Measurements from ENCODE around the gene VPS51. TPM values are rescaled to one million over a fixed set of nuclear protein-coding genes. Genes with fewer than 3 reads are reported as not detected.

Gene VPS51
- total and polyA plus RNA-seq, 2 of the 13 experiments (the other 11 are each of a cell fraction or from before 2014, with no cell fraction given), result 76.3 to 90.6 TPM

DNA sequence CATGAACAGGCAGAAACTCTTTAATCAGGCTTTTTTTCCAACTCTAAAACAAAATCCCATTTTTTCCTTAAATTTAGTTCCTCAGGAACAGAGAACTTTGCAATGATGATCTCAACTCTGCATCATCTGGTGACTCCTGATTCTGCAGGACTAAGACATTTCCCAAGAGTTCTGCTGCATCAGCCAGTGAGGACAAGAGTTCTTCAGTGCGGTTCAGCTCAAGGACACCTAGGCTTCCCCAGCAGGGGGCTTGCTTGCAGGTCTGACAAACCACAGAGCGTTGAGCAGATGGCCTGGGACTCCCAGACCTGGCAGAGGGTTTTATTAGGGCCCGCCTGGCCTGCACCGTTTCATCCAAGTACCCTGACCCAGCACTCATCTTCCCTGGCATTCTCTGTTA lies 18.6 kb upstream of the VPS51 start:
- no peak overlapping the region for H3K9ac ChIP-seq (ENCODE audit: insufficient read depth, low read depth, low read length)
- H3K27me3 ChIP-seq (ENCODE audit: control insufficient read depth in 1 of 2, insufficient read depth in 2 of 2, low read length in 2 of 2), result no peaks in the 10 kb centered on the region
- H3K4me1 ChIP-seq (ENCODE audit: insufficient read depth, low read length), result peaks cover 32% of the 10 kb centered on the region
- WGBS (ENCODE audit: low lambda C conversion rate), result 100% methylated on average over 2 of the region's 4 CpGs
- peaks cover 11 to 27% of the 10 kb centered on the region in 2 experiments for H3K36me3 ChIP-seq (replicated peaks in 1 of 2; ENCODE audit: control insufficient read depth in 1 of 2, insufficient read depth in 2 of 2, low read length in 2 of 2)
- H3K9me3 ChIP-seq (ENCODE audit: low read length), result no peaks in the 10 kb centered on the region
- no peak overlapping the region for H3K27ac ChIP-seq (ENCODE audit: extremely low read length, insufficient read depth, low read length)
- peak; percentile 26; the same call in 2 of the 3 replicates for ATAC-seq
- H2AFZ ChIP-seq (ENCODE audit: low read length), result no peak overlapping the region
- intact Hi-C loops (cut with micrococcal nuclease; ENCODE audit: unreplicated experiment), result loop anchor here (5.0 kb wide), 1 partner anchor 50 kb away; the partner anchor contains the start of gene SNX15
- H3K79me2 ChIP-seq (ENCODE audit: insufficient read depth, low read length), result peaks cover 15% of the 10 kb centered on the region
- in situ Hi-C loops (cut with HindIII; ENCODE audit: extremely low pct_ligation_motif_present, low pct_unique_long_range_greater_than_20kb), result no loop called here
- POLR2A ChIA-PET, result no interaction called here
- FAIRE-seq, result no peak
- no peak overlapping the region for H3K4me2 ChIP-seq (ENCODE audit: low read depth, low read length)
- H3K4me3 ChIP-seq (replicated peaks in 1 of 3; ENCODE audit: insufficient read depth in 1 of 3, low read depth in 2 of 3, low read length in 3 of 3), result no peak overlapping the region
- CTCF ChIA-PET (ENCODE audit: low intra/inter-chr PET ratio, low total read pairs), result interaction anchor here (0.9 to 2.3 kb wide), 2 partner anchors 49 to 63 kb away, joined by 5 to 17 read pairs; partner anchors contain the start of genes ARL2 and SNX15
- no peak for TF ChIP-seq ETV5 (CRISPR knock-in tag; IDR thresholded peaks at IDR 0.05; ENCODE audit: borderline replicate concordance)
- no peak for TF ChIP-seq NKX3-1 (CRISPR knock-in tag; IDR thresholded peaks at IDR 0.05)
- TF ChIP-seq, protein P1, sequence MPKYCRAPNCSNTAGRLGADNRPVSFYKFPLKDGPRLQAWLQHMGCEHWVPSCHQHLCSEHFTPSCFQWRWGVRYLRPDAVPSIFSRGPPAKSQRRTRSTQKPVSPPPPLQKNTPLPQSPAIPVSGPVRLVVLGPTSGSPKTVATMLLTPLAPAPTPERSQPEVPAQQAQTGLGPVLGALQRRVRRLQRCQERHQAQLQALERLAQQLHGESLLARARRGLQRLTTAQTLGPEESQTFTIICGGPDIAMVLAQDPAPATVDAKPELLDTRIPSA (CRISPR knock-in tag; IDR thresholded peaks at IDR 0.05; ENCODE audit: borderline replicate concordance), result no peak
- no peak for TF ChIP-seq DNMT1 (CRISPR knock-in tag; IDR thresholded peaks at IDR 0.05)
- no peak for TF ChIP-seq KDM3A (CRISPR knock-in tag; IDR thresholded peaks at IDR 0.05; ENCODE audit: low read depth)
- TF ChIP-seq RBM22 (optimal IDR thresholded peaks at IDR 0.05; ENCODE audit: low read length), result no peak
- TF ChIP-seq POLR2A (IDR thresholded peaks at IDR 0.05; ENCODE audit: insufficient read depth in 1 of 2, low read depth in 2 of 2, low read length in 2 of 2), result 0 out of 4 replicates have a peak, but pooled peaks of 1 of the 2 experiments have one; percentile 6
- BruUV-seq (replicated peaks), result no TSS peak
- no peak for DNase-seq (ENCODE audit: low spot score)
- H4K20me1 ChIP-seq (ENCODE audit: insufficient read depth, low read length), result no peaks in the 10 kb centered on the region

DNA sequence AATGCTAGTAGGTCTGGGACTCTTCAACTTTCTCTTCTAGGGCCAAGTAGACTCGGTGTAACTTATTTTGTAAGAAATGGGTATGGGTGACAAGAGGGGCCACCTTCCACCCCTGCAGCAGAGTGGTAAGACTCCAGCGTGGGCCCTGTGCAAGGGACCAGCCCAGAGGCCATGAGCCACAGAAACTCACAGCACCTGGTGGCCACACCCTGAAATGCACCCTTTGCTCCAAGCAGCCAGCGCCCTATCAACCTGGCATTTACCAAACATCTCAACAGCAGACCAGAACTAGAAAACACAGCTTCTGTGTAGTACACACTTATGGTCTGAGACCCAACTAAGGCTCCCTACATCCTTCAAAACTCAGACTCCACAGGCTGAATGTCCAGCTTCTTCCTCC lies 17.9 kb upstream of the VPS51 start:
- ChIA-PET POLR2A (no interaction called here), CTCF (ENCODE audit: low intra/inter-chr PET ratio, low total read pairs) (interaction anchor here (0.8 to 2.3 kb wide), 3 partner anchors 50 to 65 kb away, joined by 5 to 17 read pairs (median 6); partner anchors contain the start of genes ARL2 and SNX15)
- Histone ChIP-seq H3K27me3 (ENCODE audit: control insufficient read depth in 1 of 2, insufficient read depth in 2 of 2, low read length in 2 of 2) (no peaks in the 10 kb centered on the region), H3K9ac (ENCODE audit: insufficient read depth, low read depth, low read length) (no peak overlapping the region), H3K4me3 (replicated peaks in 1 of 3; ENCODE audit: insufficient read depth in 1 of 3, low read depth in 2 of 3, low read length in 3 of 3) (no peak overlapping the region), H3K4me1 (ENCODE audit: insufficient read depth, low read length) (peaks cover 33% of the 10 kb centered on the region), H2AFZ (ENCODE audit: low read length) (no peak overlapping the region), H3K27ac (ENCODE audit: extremely low read length, insufficient read depth, low read length) (peak overlapping the region; percentile 27), H3K36me3 (replicated peaks in 1 of 2; ENCODE audit: control insufficient read depth in 1 of 2, insufficient read depth in 2 of 2, low read length in 2 of 2) (peaks cover 11 to 27% of the 10 kb centered on the region in 2 experiments), H3K9me3 (ENCODE audit: low read length) (no peaks in the 10 kb centered on the region), H3K79me2 (ENCODE audit: insufficient read depth, low read length) (peaks cover 22% of the 10 kb centered on the region), H4K20me1 (ENCODE audit: insufficient read depth, low read length) (no peaks in the 10 kb centered on the region), H3K4me2 (ENCODE audit: low read depth, low read length) (peak overlapping the region; percentile 5; the same call in 1 of the 2 replicates)
- DNase-seq (ENCODE audit: low spot score) (peak; percentile 49), FAIRE-seq (peak; percentile 79), ATAC-seq (peak; percentile 94)
- BruUV-seq (replicated peaks), result no TSS peak
- intact Hi-C loops (cut with micrococcal nuclease; ENCODE audit: unreplicated experiment) (loop anchor here (2.0 to 5.0 kb wide), 2 partner anchors 51 to 63 kb away; partner anchors contain the start of genes ARL2 and SNX15), in situ Hi-C loops (cut with HindIII; ENCODE audit: extremely low pct_ligation_motif_present, low pct_unique_long_range_greater_than_20kb) (no loop called here)
- WGBS (ENCODE audit: low lambda C conversion rate), result 50% methylated on average over 1 of the region's 3 CpGs
- TF ChIP-seq NFE2L1 (CRISPR knock-in tag; IDR thresholded peaks at IDR 0.05; ENCODE audit: borderline replicate concordance) (no peak), ZFX (CRISPR knock-in tag; IDR thresholded peaks at IDR 0.05; ENCODE audit: low read depth) (peak; percentile 44; the same call in 1 of the 2 replicates), ZNF879 (CRISPR knock-in tag; IDR thresholded peaks at IDR 0.05) (no peak), ZNF24 (IDR thresholded peaks at IDR 0.05) (no peak), TEAD3 (CRISPR knock-in tag; optimal IDR thresholded peaks at IDR 0.05; ENCODE audit: borderline replicate concordance) (peak; percentile 26), SMC3 (IDR thresholded peaks at IDR 0.05; ENCODE audit: low read length) (peak; percentile 83)
- TF ChIP-seq, protein P2, sequence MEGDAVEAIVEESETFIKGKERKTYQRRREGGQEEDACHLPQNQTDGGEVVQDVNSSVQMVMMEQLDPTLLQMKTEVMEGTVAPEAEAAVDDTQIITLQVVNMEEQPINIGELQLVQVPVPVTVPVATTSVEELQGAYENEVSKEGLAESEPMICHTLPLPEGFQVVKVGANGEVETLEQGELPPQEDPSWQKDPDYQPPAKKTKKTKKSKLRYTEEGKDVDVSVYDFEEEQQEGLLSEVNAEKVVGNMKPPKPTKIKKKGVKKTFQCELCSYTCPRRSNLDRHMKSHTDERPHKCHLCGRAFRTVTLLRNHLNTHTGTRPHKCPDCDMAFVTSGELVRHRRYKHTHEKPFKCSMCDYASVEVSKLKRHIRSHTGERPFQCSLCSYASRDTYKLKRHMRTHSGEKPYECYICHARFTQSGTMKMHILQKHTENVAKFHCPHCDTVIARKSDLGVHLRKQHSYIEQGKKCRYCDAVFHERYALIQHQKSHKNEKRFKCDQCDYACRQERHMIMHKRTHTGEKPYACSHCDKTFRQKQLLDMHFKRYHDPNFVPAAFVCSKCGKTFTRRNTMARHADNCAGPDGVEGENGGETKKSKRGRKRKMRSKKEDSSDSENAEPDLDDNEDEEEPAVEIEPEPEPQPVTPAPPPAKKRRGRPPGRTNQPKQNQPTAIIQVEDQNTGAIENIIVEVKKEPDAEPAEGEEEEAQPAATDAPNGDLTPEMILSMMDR (CRISPR knock-in tag; IDR thresholded peaks at IDR 0.05), result peak; percentile 86
- TF ChIP-seq, protein P3, sequence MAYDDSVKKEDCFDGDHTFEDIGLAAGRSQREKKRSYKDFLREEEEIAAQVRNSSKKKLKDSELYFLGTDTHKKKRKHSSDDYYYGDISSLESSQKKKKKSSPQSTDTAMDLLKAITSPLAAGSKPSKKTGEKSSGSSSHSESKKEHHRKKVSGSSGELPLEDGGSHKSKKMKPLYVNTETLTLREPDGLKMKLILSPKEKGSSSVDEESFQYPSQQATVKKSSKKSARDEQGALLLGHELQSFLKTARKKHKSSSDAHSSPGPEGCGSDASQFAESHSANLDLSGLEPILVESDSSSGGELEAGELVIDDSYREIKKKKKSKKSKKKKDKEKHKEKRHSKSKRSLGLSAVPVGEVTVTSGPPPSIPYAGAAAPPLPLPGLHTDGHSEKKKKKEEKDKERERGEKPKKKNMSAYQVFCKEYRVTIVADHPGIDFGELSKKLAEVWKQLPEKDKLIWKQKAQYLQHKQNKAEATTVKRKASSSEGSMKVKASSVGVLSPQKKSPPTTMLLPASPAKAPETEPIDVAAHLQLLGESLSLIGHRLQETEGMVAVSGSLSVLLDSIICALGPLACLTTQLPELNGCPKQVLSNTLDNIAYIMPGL (CRISPR knock-in tag; IDR thresholded peaks at IDR 0.05; ENCODE audit: borderline replicate concordance in 1 of 2, low read depth in 1 of 2), result peak in 1 of 2 experiments; percentile 62; a peak in 1 of 4 replicates
